SU-DHL-6 (cell line): ENCODE results near the gene DLG2.

Experiments
- H2AFZ ChIP-seq: fragments of 200-600 bp; sonication (generic); 2 replicates; pipeline ENCODE4 v1.6.1; 2014; ENCODE audit warnings: low read depth, mild to moderate bottlenecking, moderate library complexity, mixed read lengths, antibody characterized with exemption, low read length; ENCODE audit not compliant: severe bottlenecking
- H3F3A ChIP-seq: fragments of 200-600 bp; shearing (Covaris generic); 2 replicates; pipeline ENCODE4 v1.6.0; 2016; ENCODE audit warnings: antibody characterized with exemption, mild to moderate bottlenecking; ENCODE audit not compliant: insufficient read depth
- H3K27ac ChIP-seq: fragments of 200-600 bp; sonication (generic); 2 replicates; pipeline ENCODE4 v1.5.1; 2016; ENCODE audit warnings: low read depth, mild to moderate bottlenecking, low read length, moderate library complexity, mixed read lengths
- H3K27me3 ChIP-seq: fragments of 200-600 bp; sonication (generic), shearing (Covaris generic); 2 replicates; pipeline ENCODE4 v1.6.0; 2014; ENCODE audit warnings: mild to moderate bottlenecking, low read length
- H3K36me3 ChIP-seq: fragments of 200-600 bp; sonication (generic); 2 replicates; pipeline ENCODE4 v1.6.1; 2014; ENCODE audit warnings: mild to moderate bottlenecking, low read length, mixed read lengths
- H3K4me2 ChIP-seq: fragments of 300-600, 200-600 bp; shearing (Covaris generic), sonication (generic); 2 replicates; pipeline ENCODE4 v1.6.0; 2014; ENCODE audit warnings: low read length, low read depth, mild to moderate bottlenecking; ENCODE audit not compliant: poor library complexity, severe bottlenecking
- H3K4me3 ChIP-seq: fragments of 200-600 bp; sonication (generic); 2 replicates; pipeline ENCODE4 v1.5.1; 2014; ENCODE audit warnings: antibody characterized with exemption, low read length, mild to moderate bottlenecking, mixed read lengths; ENCODE audit not compliant: insufficient read depth, poor library complexity, severe bottlenecking
- H3K79me2 ChIP-seq: fragments of 200-600 bp; sonication (generic); 2 replicates; pipeline ENCODE4 v1.6.1; 2014; ENCODE audit warnings: mild to moderate bottlenecking, low read length, moderate library complexity; ENCODE audit not compliant: insufficient read depth
- H3K9ac ChIP-seq: fragments of 200-600 bp; sonication (generic); 2 replicates; pipeline ENCODE4 v1.7.0; 2014; ENCODE audit warnings: mild to moderate bottlenecking, low read length
- H3K9me2 ChIP-seq: fragments of 200-600 bp; sonication (generic); replicated peaks from 2 replicates; pipeline ENCODE4 v1.6.1; 2014; ENCODE audit warnings: low read length; ENCODE audit not compliant: insufficient read depth
- H3K9me3 ChIP-seq: fragments of 200-600 bp; sonication (generic); 2 replicates; pipeline ENCODE4 v1.6.1; 2014; ENCODE audit warnings: low read length, mixed read lengths; ENCODE audit not compliant: insufficient read depth
- H4K20me1 ChIP-seq: fragments of 200-600 bp; sonication (generic); 2 replicates; pipeline ENCODE4 v1.6.1; 2014; ENCODE audit warnings: low read depth, mild to moderate bottlenecking, antibody characterized with exemption, low read length, moderate library complexity, mixed read lengths
- CTCF ChIP-seq: fragments of 200-600 bp; sonication (generic); IDR thresholded peaks from one replicate; pipeline ENCODE4 v1.5.1; 2017; ENCODE audit warnings: antibody characterized with exemption, mild to moderate bottlenecking, low read length, moderate library complexity; ENCODE audit not compliant: insufficient read depth, poor library complexity, severe bottlenecking
- EZH2phosphoT487 ChIP-seq: fragments of 200-600 bp; sonication (generic), shearing (Covaris generic); conservative IDR thresholded peaks from 2 replicates; pipeline ENCODE4 v1.6.1; 2018; ENCODE audit warnings: mild to moderate bottlenecking, antibody characterized with exemption, low read length, moderate library complexity, mixed read lengths

Gene DLG2

GRCh38 chr11:84503503-84503902 lies 1123.6 kb downstream of the DLG2 start:
- Histone ChIP-seq H3F3A (no peaks in the 10 kb centered on the region), H3K27me3 (no peaks in the 10 kb centered on the region), H3K9me2 (no peaks in the 10 kb centered on the region), H3K4me3 (no peak overlapping the region), H3K79me2 (no peaks in the 10 kb centered on the region), H3K9me3 (no peaks in the 10 kb centered on the region), H3K36me3 (no peaks in the 10 kb centered on the region), H2AFZ (no peak overlapping the region), H3K4me2 (no peak overlapping the region), H3K9ac (no peak overlapping the region), H3K27ac (no peak overlapping the region), H4K20me1 (no peaks in the 10 kb centered on the region)
- no peak for TF ChIP-seq CTCF
- TF ChIP-seq EZH2phosphoT487, result no peak

GRCh38 chr11:84501750-84502149 lies 1125.4 kb downstream of the DLG2 start:
- Histone ChIP-seq H2AFZ (no peak overlapping the region), H4K20me1 (no peaks in the 10 kb centered on the region), H3K9me2 (no peaks in the 10 kb centered on the region), H3F3A (no peaks in the 10 kb centered on the region), H3K79me2 (no peaks in the 10 kb centered on the region), H3K27me3 (no peaks in the 10 kb centered on the region), H3K9me3 (no peaks in the 10 kb centered on the region), H3K27ac (no peak overlapping the region), H3K9ac (no peak overlapping the region), H3K4me3 (no peak overlapping the region), H3K36me3 (no peaks in the 10 kb centered on the region), H3K4me2 (no peak overlapping the region)
- TF ChIP-seq CTCF, result no peak
- no peak for TF ChIP-seq EZH2phosphoT487

DNA sequence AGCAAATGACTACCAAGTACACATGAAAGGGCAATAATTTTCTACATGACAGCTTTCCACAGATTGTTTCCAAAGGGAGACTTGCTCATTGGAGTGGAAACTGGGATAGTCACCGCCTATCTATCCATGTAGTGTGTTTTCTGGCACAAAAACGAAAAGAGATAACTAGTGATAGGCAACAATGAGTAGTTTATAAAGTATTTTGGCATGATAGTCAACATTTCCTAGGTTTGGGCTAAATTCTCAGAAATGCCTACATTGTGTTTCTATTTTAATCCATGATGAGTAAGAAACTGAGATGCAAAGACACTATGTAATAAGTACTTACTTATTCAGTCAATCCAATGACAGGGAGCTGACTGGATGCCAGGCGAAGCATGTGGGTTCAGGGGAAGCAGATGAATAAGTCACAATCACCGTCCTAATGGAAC lies 1129.1 kb downstream of the DLG2 start:
- Histone ChIP-seq H3K9me3 (no peaks in the 10 kb centered on the region), H3K9ac (no peak overlapping the region), H3K79me2 (no peaks in the 10 kb centered on the region), H3K27me3 (no peaks in the 10 kb centered on the region), H3K36me3 (no peaks in the 10 kb centered on the region), H4K20me1 (no peaks in the 10 kb centered on the region), H3K9me2 (no peaks in the 10 kb centered on the region), H3K4me3 (no peak overlapping the region), H3K27ac (no peak overlapping the region), H3K4me2 (no peak overlapping the region), H3F3A (no peaks in the 10 kb centered on the region), H2AFZ (no peak overlapping the region)
- TF ChIP-seq CTCF, result no peak
- no peak for TF ChIP-seq EZH2phosphoT487
